Stimulated activated CD8-positive, alpha-beta memory T cell treated with anti-CD3 and anti-CD28 coated beads, Interleukin-7, amount 100 ng/mL, for 4 hours (primary cell): ENCODE results near the gene SCUBE3.

Experiments used
- DNase-seq, 2 donors: peaks; one replicate each; pipeline ENCODE4 v3.0.0-alpha.2; 2020; ENCODE audit warnings: low read depth in 2 of 2

The SCUBE3 gene

DNA sequence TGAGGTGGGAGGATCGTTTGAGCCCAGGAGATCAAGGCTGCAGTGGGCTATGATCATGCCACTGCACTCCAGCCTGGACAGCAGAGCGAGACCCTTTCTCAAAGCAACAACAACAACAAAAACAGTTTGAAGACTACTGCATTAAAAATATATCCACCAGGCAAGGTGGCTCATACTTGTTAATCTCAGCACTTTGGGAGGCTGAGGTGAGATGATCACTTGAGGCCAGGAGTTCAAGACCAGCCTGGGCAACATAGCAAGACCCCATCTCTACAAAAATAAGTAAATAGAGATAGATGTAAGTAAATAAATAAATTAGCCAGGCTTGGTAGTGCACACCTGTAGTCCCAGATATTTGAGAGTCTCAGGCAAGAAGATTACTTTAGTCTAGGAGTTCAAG, 58.2 kb downstream of the SCUBE3 start:
- no peak for DNase-seq

DNA sequence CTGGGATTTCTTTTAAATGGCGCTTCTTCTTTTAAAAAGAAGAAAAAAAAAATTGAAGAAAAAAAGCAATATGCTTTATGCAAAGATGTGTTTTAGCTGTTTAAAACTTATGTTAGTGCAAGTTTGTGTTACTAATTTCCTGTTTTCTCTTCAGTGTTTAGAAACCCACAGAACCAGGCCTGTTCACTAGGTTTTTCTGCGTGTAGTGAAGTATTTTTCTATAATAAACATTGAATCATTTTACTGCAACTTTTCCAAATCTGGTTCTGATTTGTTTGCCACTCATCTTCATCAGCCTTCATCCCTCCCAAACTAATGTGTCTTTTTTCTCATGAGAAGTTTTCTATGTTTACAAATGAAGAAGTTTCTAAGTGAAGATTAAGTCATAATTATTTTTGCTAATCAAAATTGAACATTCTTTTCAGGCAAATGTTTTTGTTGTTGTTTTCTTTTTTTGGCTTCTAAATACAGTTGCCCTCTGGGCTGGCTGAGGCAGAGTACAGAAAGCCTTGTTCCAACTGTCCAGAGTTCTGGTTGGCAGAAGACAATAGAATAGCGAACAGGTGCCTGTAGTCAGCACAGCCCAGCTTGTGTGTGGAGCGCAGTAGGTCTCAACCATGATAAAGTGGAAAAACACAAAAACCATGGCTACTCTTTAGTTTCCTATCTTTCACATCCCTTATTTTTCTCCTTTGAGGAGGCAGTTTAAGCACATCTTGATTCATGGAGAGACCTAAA, 60.2 kb downstream of the SCUBE3 start:
- DNase-seq = no peak

DNA sequence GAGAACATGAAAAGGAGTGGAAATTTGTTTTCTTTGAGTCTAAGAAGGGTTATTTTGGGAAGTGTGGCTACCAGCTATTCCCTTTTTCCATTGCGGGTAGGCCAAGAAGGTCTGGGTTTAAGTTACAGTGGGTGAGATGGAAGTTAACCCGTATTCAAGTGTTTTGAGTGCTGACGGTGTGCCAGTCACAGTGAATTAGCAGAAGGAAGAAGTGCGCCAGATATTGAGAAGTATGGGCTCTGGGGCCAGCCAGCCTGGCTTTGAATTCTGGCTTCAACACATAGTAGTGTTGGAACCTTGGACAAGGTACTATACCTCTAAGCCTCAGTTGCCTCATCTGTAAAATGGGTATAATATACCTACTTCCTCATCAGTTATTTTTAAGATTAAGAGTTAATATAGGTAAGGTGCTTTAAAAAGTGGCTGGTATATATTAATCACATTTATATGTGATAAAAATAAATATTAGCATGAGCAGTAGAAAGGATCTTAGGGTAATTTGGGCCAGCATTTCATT, 62.0 kb downstream of the SCUBE3 start:
- no peak for DNase-seq

DNA sequence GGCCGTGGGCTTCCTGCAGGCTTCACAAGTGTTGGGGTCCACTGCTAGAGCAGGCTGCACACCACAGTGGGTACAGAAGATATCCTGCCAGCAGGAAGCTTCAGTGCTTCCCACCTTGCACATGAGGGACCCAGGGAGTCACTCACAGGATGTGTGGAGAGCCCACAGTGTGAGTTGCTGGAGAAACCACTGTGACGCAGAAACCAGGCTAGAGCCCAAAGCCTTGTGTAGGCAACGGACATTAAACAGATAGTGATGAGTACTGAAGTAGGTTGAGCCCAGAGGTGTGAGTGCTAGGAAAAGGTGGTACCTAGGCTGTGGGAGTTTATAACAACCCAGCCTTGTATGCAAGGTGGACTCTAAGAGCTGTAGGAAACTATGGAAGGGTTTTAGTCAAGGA, 65.0 kb downstream of the SCUBE3 start:
- DNase-seq = no peak

DNA sequence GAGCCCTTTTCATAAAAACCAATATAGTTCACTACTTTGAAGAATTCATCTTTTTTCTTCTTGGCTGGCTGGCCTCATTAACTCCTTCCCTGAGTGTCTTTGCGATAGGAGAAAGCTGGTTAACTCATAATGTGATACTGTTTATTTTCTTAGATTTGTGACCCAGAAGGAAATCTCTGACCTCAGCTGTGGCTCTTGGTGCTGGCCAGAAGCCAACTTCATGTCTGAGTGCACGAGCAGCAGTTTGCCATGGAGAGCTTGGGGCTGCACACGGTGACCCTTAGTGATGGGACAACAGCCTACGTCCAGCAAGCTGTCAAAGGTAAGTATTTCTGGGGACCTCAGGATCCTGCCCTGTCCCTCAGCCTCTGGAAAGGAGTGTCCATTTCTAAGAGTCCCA, 67.1 kb downstream of the SCUBE3 start:
- DNase-seq = no peak

DNA sequence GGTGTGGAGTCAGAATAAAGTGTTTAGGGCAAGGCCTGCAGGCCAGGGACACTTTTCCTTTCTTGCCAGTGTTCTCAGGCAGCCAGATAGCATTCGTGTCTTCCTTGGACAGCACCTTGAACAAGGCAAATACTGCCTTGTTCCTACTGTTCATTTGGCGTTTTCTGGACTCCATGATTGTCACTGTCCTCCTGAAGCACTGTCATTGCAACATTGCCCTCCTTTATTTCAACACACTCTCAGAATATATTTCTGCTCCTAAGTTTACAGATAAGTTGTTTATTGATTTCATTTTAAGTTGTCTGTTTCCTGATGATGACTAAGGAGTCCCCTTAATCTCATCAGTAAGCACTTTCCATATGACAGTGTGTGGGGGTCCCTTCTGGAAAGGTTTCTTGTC, 68.7 kb downstream of the SCUBE3 start:
- no peak for DNase-seq

DNA sequence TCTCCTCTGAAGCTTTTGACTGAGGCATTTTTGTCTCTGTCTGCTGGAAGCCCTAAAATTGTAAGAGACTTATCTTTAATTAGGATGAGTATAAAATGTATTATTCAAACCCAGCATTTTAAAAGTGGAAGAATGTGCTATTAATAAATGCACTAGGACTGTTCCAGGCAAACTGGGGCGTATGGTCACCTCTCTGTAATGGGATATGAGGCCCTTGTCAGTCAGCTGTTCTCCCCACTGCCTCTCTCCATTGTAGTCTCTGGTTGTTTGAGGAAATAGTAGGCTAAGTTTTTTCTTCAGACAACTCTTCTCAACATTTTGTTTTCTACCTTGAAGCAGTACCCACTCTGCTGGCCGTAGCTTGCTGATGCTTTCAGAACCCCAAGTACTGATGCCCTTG, 69.6 kb downstream of the SCUBE3 start:
- DNase-seq = no peak

DNA sequence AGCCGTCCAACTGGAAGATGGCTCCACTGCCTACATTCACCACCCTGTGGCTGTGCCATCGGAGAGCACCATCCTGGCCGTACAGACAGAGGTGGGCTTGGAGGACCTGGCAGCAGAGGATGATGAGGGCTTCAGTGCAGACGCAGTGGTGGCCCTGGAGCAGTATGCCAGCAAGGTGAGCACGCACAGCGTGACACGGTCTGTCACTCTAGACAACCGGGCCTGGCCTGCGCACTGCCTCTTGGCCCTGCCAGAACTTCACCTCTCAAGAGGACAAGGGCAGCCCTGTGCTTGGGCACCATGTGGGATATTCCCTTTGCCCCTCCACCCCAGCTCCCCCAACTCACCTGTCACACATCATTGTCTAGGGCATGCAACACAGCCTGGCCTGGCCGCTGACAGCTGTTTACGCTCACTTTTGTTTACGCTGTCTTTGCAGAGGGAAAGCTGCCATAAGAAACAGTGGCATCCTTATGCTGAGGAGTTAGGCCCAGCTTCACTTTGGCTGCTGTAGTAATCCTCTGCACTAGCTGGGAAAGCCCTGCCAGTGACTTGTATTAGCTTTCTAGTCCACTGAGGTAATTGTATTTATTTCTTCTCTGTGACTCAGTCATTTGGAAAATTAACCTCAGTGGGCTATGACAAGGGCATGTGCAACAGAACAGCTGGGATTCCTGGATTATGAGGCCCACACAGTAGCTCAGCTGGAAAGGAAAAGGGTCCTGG, 74.1 kb downstream of the SCUBE3 start:
- no peak for DNase-seq

DNA sequence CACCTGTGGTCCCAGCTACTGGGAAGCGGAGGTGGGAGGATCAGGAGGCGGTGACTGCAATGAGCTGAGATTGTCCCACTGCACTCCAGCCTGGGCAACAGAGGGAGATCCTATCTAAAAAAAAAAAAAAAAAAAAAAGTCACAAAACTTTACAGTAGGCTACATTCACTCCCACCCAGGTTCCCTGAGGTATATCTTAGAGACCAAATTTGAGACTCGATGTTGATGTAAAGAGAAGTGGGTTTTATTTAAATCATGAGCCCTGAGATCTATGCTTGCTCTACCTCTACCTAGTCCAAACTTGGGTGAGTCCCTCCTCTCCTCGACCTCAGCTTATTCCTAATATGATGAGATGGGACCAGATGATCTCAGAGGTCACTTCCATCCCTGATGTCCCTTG, 75.1 kb downstream of the SCUBE3 start:
- no peak for DNase-seq

DNA sequence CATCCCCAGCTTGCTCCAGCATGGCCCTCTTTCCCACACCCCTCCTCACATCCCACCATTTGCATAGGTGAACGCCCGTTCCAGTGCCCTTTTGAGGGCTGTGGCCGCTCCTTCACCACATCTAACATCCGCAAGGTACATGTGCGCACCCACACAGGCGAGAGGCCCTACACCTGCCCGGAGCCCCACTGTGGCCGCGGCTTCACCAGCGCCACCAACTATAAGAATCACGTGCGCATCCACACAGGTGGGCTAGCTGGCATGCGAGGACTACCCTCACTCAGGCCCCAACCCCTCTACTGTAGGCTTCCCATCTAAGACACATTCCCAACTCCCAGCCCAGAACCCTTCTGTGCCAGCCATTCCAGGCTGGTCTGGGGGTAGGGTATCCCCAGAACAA, 77.7 kb downstream of the SCUBE3 start:
- DNase-seq = no peak

DNA sequence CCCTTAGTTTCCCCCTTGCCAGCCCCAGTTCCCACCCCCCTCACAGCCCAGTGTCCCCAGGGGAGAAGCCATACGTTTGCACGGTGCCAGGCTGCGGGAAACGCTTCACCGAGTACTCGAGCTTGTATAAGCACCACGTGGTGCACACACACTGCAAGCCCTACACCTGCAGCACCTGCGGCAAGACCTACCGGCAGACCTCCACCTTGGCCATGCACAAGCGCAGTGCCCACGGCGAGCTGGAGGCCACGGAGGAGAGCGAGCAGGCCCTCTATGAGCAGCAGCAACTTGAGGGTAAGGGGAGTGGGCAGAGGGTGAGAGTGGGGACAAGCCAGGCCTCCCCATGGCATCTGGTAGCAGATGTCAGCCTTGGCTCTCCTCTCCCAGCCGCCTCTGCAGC, 78.7 kb downstream of the SCUBE3 start:
- DNase-seq = no peak

DNA sequence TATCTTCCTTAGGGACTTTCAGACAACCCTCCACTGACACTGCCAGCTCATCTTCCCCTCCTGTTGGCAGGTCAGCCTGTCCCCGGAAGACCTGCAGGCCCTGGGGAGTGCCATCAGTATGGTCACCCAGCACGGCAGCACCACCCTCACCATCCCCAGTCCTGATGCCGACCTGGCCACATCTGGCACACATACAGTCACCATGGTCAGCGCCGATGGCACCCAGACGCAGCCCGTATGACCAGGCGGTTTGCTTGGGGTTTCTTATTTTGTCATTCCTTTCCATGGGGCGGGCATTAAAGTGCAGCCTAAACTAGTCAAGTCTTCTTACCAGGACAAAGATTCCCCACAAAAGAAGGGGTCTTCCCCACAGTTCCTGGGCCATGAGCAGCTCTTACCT, 79.9 kb downstream of the SCUBE3 start:
- DNase-seq = no peak

DNA sequence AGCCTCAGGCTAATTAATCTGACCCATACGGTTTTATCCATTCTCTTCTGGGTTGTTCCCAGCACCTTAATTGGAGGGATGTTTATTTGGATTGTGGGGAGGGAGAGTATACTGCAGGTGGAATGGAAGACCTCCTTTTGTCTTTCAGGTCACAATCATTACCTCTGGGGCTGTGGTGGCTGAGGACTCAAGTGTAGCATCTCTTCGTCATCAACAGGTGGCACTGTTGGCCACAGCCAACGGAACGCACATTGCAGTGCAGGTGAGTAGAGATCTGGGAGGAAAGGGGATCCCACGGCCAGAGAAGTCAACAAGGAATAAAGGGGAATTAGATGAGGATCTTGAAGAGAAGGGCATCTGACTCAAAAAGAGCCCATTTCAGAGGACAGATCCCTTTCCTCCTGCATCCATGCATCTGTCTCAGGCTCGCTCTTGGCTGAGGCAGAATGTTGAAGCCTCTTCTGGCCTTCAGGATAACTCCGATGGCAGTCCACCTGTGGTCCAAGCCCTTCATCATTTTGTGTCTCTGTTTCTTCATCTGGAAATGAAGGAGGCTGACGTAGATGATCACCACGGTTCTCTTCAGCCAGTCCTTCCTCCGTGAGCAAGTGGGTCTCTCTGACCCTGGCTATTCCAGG, 80.7 kb downstream of the SCUBE3 start:
- DNase-seq = peak in 1 of 2 donors; percentile 31

DNA sequence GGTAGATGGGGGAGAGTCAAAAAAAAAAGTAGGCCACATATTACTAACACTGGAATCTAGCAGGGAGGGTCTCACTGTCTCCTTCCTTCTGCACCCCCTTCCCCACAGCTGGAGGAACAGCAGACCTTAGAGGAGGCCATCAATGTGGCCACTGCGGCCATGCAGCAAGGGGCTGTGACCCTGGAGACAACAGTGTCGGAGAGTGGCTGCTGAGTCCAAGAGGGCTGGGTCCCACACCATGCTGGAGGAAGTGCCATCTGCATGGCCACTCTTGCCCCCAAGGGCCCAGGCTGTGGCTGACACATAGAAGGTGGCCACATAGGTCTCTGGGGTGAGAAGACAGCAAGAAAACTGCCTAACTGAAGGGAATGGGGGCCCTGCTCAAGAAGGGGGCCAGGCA, 81.3 kb downstream of the SCUBE3 start:
- DNase-seq = no peak

DNA sequence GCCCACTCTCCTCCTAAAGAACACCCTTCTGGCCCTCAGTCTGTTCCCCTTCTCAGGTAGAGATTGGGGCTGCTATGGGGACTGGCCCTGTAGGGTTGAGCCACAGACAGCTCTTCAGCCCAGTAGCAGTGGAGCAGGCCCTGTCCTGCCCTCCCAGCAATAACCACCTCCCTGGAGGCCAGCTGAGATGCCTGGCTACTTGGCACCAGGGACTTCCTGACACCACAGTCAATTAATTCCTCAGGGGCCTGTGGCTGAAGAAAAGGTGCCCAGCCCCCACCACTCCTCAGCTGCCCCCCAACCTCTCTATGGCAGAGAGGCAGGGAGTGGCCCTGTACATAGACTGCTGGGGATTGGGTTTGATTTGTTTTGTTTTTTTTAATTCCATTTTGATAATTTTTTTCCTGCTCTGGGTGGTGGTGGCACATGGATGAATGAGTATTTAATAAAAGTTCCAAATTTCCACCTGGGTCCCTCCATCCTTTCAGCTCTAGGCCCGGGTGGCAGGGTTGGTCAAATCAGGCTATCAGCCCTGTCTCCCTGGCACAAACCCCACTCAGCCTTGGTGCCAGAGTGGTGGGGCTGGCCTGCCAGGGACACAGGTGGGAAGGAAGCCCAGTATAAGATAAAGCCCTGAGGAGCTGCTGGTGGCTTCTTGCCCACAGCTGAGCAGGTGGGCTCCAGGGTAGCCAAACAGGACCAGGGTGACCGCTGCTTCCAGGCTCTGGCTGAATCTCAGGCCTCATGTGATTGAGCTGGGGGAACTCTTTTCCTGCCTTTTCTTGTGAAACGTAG, 82.0 kb downstream of the SCUBE3 start:
- DNase-seq = no peak

DNA sequence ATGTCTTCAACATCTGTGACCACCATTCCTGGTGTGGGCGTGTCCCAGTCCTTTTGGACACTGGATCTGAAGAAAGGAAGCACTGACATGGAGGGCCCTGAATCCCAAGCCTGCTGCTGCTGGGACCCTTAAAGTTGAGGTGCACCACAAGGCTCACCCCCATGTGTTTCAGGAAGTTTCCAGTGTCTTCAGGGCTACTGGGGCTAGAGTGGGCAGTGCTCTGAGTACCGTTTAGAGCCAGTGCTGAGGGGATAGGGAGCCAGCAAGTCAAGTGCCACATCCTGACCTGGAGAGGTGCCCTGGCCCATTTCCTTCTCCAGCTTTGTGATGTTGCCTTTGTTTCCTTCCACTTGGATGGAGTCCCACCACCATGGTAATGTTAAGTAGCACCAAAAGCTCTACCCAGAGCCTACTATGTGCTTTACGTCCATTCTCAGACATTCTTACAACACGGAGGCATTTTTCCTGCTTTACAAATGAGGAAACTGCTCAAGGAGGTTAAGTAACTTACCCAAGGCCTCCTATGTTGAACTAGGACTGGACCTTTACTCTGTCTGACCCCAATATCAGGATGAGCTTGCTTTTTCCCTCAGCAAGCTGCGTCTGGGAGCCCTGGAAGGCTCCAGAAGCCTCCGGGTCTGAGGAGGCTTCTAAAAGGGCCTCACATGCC, 83.3 kb downstream of the SCUBE3 start:
- DNase-seq = no peak

DNA sequence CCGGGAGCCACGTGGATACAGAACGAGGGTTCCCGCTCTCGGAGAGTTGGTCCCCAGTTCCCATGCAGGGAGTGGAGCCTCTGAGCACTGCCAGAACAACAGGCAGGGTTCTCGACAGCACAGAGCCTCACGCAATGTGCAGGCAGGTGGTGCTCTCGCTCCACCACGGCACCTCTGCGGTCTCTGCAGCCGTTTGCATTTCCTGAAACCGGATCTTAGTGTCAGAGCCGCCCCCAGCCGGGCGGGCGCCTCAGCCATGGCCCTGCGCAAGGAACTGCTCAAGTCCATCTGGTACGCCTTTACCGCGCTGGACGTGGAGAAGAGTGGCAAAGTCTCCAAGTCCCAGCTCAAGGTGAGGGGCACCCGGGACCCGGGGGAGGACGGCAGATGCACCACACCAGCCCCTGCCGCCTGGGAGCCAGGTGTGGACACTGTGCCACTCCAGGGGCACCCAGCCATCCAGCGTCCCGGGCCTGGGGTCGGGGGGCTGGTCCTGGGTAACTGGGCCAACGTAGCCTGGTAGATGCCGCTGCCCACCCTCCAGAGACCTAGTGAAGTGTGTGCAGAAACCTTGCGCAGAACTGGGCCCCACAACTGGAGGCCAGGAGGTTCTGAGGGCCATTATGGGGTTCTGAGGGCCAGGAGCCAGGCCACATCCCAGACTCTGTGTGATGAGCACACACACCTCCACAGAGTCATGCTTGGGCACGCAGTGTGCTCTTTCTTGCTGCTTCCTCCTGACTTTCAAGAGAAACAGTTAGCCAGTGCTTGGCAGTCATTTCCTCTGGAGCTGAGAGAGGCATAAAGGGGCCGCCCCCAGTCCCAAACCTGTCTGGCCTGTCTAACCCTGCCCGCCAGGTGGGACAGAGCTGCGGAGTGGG, 84.1 kb downstream of the SCUBE3 start, which contains the start of gene DEF6:
TSS of gene DEF6 (plus strand) at position 218 of the 881 bp plus-strand sequence. CDS start at position 257, 39 bp downstream.
- peak; percentile 80 to 82 for DNase-seq

DNA sequence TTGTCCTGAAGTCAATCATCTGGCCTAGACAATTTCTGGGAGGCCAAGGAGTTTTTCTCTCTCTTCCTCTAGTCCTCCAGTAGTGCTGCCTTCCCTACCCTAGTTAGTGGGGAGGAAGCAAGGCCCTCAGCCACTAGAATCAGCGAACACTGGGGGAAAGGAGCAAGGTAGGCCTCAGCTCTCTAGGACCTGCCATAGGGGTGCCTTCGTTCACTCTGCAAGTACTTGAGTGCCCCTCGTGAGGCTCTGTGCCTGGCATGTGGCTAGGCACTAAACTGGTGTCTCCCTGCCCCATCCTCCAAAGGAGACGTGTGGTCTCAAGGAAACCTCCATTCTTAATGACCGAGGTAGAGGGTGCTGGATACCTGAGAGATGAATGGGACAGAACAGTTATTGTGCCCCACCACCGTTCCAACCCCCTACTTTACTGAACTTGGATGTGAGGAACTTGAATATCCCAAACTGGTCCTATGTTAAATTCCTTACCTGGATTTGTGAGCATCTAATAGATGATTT, 84.9 kb downstream of the SCUBE3 start:
- no peak for DNase-seq

DNA sequence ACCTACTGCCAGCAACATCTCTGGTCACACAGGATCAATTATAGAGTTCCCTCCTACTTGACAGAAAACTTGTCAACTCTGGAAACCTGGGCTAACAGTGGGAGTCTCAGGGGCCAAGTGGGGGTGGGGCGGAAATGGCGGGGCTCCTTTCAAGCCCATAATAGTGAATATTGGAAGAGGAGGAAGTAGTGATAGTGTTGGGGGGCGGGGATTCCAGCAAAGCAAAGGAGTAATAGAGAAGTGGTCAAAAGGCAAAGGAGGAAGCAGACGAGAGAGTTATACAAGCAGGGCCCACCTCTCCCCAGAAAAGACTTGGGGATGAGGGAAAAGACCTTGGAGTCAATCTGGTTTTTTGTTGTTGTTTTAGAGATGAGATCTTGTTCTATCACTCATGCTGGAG, 85.9 kb downstream of the SCUBE3 start:
- DNase-seq = no peak

DNA sequence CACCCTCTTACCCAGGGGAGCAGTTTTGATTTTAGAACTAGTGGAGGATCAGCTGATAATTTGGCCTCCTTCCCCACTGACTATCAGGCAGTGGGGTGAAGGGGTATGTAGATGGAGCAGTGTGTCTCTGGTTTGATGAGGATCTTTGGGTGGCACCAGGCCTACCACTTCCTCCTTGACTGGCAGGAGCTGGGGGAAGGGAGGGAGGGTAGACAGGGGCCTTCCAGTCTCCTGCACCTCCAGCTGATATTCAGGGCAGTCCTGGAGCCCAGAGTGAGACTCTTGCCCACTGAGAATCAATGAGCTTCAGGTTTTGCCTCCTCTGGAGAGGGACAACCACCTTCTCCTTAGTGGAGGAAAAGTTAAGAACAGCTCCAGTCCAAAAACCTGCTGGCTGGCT, 87.1 kb downstream of the SCUBE3 start:
- no peak for DNase-seq
